Loucy (cell line): ENCODE results near the gene VMP1.

Experiments
- H2AFZ ChIP-seq: fragments of 200-600 bp; sonication (generic); 2 replicates; pipeline ENCODE4 v1.6.0; 2016; ENCODE audit warnings: antibody characterized with exemption, mild to moderate bottlenecking, low read length, moderate library complexity
- H3F3A ChIP-seq: fragments of 200-600 bp; 2 replicates; pipeline ENCODE4 v1.6.0; 2016; ENCODE audit warnings: antibody characterized with exemption, low read depth, mild to moderate bottlenecking
- H3K27me3 ChIP-seq: fragments of 200-600 bp; sonication (generic); 2 replicates; pipeline ENCODE4 v1.6.1; 2014; ENCODE audit warnings: low read length, mild to moderate bottlenecking; ENCODE audit not compliant: insufficient read depth, poor library complexity, severe bottlenecking
- H3K36me3 ChIP-seq: fragments of 200-600 bp; sonication (generic); 2 replicates; pipeline ENCODE4 v1.6.1; 2016; ENCODE audit warnings: low read length; ENCODE audit not compliant: insufficient read depth
- H3K4me1 ChIP-seq: fragments of 200-600 bp; sonication (generic); 2 replicates; pipeline ENCODE4 v1.5.1; 2014; ENCODE audit warnings: low read length, mild to moderate bottlenecking; ENCODE audit not compliant: insufficient read depth, poor library complexity, severe bottlenecking
- H3K4me2 ChIP-seq: fragments of 200-600 bp; sonication (generic); 2 replicates; pipeline ENCODE4 v1.6.0; 2014; ENCODE audit warnings: antibody characterized with exemption, low read length, low read depth, mild to moderate bottlenecking; ENCODE audit not compliant: poor library complexity, severe bottlenecking
- H3K4me3 ChIP-seq: fragments of 200-600 bp; sonication (generic); 2 replicates; pipeline ENCODE4 v1.5.1; 2014; ENCODE audit warnings: low read length, mild to moderate bottlenecking, mixed read lengths; ENCODE audit not compliant: poor library complexity, severe bottlenecking
- H3K79me2 ChIP-seq: fragments of 200-600 bp; sonication (generic); 2 replicates; pipeline ENCODE4 v1.6.1; 2014; ENCODE audit warnings: low read length; ENCODE audit not compliant: insufficient read depth
- H3K9ac ChIP-seq: fragments of 200-600 bp; sonication (generic); 2 replicates; pipeline ENCODE4 v1.6.0; 2014; ENCODE audit warnings: mild to moderate bottlenecking, low read depth, low read length, moderate library complexity; ENCODE audit not compliant: poor library complexity, severe bottlenecking
- H3K9me2 ChIP-seq: fragments of 200-600 bp; sonication (generic); replicated peaks from 2 replicates; pipeline ENCODE4 v1.6.1; 2016; ENCODE audit warnings: low read depth, low read length, mixed read lengths
- H3K9me3 ChIP-seq: fragments of 200-600 bp; sonication (generic); 2 replicates; pipeline ENCODE4 v1.6.1; 2014; ENCODE audit warnings: mild to moderate bottlenecking, antibody characterized with exemption, low read length, low read depth; ENCODE audit not compliant: insufficient read depth
- H4K20me1 ChIP-seq: fragments of 200-600 bp; sonication (generic); 2 replicates; pipeline ENCODE4 v1.6.0; 2014; ENCODE audit warnings: antibody characterized with exemption, low read length, mild to moderate bottlenecking; ENCODE audit not compliant: insufficient read depth, poor library complexity, severe bottlenecking
- EZH2phosphoT487 ChIP-seq: fragments of 200-600 bp; IDR thresholded peaks from 2 replicates; pipeline ENCODE4 v1.6.1; 2018; ENCODE audit warnings: antibody characterized with exemption, mild to moderate bottlenecking, moderate library complexity, borderline replicate concordance
- TF ChIP-seq, protein P1 (sequence below): fragments of 200-600 bp; sonication (generic); conservative IDR thresholded peaks from 2 replicates; pipeline ENCODE4 v1.5.1; 2014; ENCODE audit warnings: mild to moderate bottlenecking, antibody characterized with exemption, low read length

The VMP1 gene

DNA sequence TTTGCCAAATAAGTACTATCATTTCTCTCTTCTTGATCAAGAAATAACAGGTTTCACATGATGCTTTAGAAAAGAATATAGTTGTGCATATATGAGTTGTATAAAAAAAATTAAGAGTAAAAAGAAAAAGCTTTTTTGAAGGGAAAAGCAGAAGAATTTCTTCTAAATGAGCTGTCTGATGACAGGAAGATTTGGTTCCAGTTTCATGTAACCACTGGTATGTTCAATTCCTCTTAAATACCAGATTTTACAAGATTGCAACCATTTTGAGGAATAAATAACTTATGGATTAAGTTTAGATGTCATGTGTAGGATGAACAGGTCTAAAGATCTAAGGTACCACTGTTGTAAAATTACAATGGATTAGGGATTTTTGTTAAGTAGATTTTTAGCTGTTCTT is 45.0 kb downstream of the VMP1 start:
- H2AFZ ChIP-seq = no peak overlapping the region
- peaks cover 16% of the 10 kb centered on the region for H3K4me1 ChIP-seq
- H3K9ac ChIP-seq = no peak overlapping the region
- H3K9me2 ChIP-seq = no peaks in the 10 kb centered on the region
- H3F3A ChIP-seq = no peaks in the 10 kb centered on the region
- no peaks in the 10 kb centered on the region for H3K27me3 ChIP-seq
- TF ChIP-seq, protein P1, sequence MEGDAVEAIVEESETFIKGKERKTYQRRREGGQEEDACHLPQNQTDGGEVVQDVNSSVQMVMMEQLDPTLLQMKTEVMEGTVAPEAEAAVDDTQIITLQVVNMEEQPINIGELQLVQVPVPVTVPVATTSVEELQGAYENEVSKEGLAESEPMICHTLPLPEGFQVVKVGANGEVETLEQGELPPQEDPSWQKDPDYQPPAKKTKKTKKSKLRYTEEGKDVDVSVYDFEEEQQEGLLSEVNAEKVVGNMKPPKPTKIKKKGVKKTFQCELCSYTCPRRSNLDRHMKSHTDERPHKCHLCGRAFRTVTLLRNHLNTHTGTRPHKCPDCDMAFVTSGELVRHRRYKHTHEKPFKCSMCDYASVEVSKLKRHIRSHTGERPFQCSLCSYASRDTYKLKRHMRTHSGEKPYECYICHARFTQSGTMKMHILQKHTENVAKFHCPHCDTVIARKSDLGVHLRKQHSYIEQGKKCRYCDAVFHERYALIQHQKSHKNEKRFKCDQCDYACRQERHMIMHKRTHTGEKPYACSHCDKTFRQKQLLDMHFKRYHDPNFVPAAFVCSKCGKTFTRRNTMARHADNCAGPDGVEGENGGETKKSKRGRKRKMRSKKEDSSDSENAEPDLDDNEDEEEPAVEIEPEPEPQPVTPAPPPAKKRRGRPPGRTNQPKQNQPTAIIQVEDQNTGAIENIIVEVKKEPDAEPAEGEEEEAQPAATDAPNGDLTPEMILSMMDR = no peak
- TF ChIP-seq EZH2phosphoT487 = no peak
- H3K4me3 ChIP-seq = no peak overlapping the region
- H3K4me2 ChIP-seq = no peak overlapping the region
- H4K20me1 ChIP-seq = no peaks in the 10 kb centered on the region
- H3K36me3 ChIP-seq = no peaks in the 10 kb centered on the region; the same call in 1 of the 2 replicates
- H3K9me3 ChIP-seq = no peaks in the 10 kb centered on the region
- H3K79me2 ChIP-seq = no peaks in the 10 kb centered on the region

DNA sequence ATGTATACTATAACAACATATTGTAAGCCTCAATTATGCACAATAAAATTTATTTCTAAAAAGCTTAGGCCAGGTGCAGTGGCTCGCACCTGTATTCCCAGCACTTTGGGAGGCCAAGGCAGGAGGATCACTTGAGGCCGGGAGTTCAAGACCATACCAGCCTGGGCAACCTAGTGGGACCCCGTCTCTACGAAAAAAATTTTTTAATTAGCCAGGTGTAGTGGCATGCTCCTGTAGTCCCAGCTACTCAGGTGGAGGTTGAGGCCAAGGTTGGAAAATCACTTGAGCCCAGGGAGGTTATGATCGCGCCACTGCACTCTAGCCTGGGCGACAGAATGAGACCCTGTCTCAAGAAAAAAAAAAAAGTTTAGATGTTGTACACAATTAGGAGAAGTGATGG is 45.5 kb downstream of the VMP1 start:
- H3K9me3 ChIP-seq = no peaks in the 10 kb centered on the region
- TF ChIP-seq, protein P1 = no peak
- TF ChIP-seq EZH2phosphoT487 = no peak
- H3K4me3 ChIP-seq = no peak overlapping the region
- no peaks in the 10 kb centered on the region for H3K27me3 ChIP-seq
- no peaks in the 10 kb centered on the region for H4K20me1 ChIP-seq
- H3K4me1 ChIP-seq = peaks cover 16% of the 10 kb centered on the region
- no peaks in the 10 kb centered on the region for H3F3A ChIP-seq
- no peaks in the 10 kb centered on the region for H3K79me2 ChIP-seq
- no peak overlapping the region for H3K9ac ChIP-seq
- H3K36me3 ChIP-seq = peaks cover 2% of the 10 kb centered on the region; the same call in 1 of the 2 replicates
- no peak overlapping the region for H3K4me2 ChIP-seq
- no peaks in the 10 kb centered on the region for H3K9me2 ChIP-seq
- H2AFZ ChIP-seq = no peak overlapping the region

- Histone ChIP-seq H3K9me3 (no peaks in the 10 kb centered on the region), H3F3A (no peaks in the 10 kb centered on the region), H2AFZ (peak overlapping the region; percentile 83), H3K4me3 (peak overlapping the region; percentile 70), H3K36me3 (peaks cover 8% of the 10 kb centered on the region; the same call in 1 of the 2 replicates), H4K20me1 (no peaks in the 10 kb centered on the region), H3K4me1 (peaks cover 16% of the 10 kb centered on the region), H3K27me3 (no peaks in the 10 kb centered on the region), H3K4me2 (peak overlapping the region; percentile 84), H3K9ac (peak overlapping the region; percentile 77), H3K9me2 (no peaks in the 10 kb centered on the region), H3K79me2 (no peaks in the 10 kb centered on the region)
- TF ChIP-seq EZH2phosphoT487 = no peak
- TF ChIP-seq, protein P1 = peak; percentile 85
Measured at GRCh38 chr17:59753522-59754467, 46.3 kb downstream of the VMP1 start.
